HCT116 (cell line): Measurements from ENCODE around the gene CRB3. TPM values are rescaled to one million over a fixed set of nuclear protein-coding genes. Genes with fewer than 3 reads are reported as not detected.

ENCODE experiments used
- ATAC-seq: fragments of 200-7000 bp; cut with Tn5 transposase; 2 replicates; pipeline ENCODE4 v1.9.1; 2020; ENCODE audit warnings: mild to moderate bottlenecking, moderate library complexity
- BruUV-seq: library from RNA; stranded (reverse); fragments of 400-500 nt; replicated peaks from 2 replicates; lab custom pipeline; 2021; lab: Mats Ljungman, UMichigan
- CTCF ChIA-PET: fragments of 300-600 bp; sonication (Branson Sonifier 250); formaldehyde crosslinking; loops from one replicate; lab custom pipeline; 2021; ENCODE audit warnings: antibody characterized with exemption; lab: Charles Lee
- POLR2A ChIA-PET: fragments of 300-600, 350-600 bp; sonication (Branson Sonifier 250); formaldehyde crosslinking; loops from one replicate; lab custom pipeline; 2021; ENCODE audit warnings: antibody characterized with exemption; lab: Charles Lee
- RAD21 ChIA-PET, 2 experiments: fragments of 300-600 bp; sonication (Branson Sonifier 250); formaldehyde crosslinking; loops; one replicate each; lab custom pipeline; 2023; ENCODE audit warnings: low total read pairs in 2 of 2; ENCODE audit not compliant: uncharacterized antibody in 2 of 2, unreplicated experiment in 2 of 2, low non-redundant PET in 1 of 2; lab: Charles Lee
- DNase-seq: peaks from one replicate; pipeline ENCODE4 v3.0.0-alpha.2; 2010; ENCODE audit warnings: low read depth, low spot score
- H2AFZ ChIP-seq: fragments of 200-600 bp; shearing (Covaris generic), sonication (generic); 2 replicates; pipeline ENCODE4 v1.6.1; 2017; ENCODE audit warnings: low read depth, mixed run types, mixed read lengths, antibody characterized with exemption, low read length; ENCODE audit not compliant: poor library complexity, severe bottlenecking
- H3K27ac ChIP-seq: 2 replicates; pipeline ENCODE4 v1.5.1; 2012; ENCODE audit warnings: low read depth, low read length
- H3K27me3 ChIP-seq: fragments of 200-600 bp; sonication (generic); 2 replicates; pipeline ENCODE4 v1.6.1; 2016; ENCODE audit warnings: mixed run types, low read length, mixed read lengths; ENCODE audit not compliant: insufficient read depth
- H3K36me3 ChIP-seq, 2 experiments: fragments of 200-500 bp in 1 of 2; fragments of 200-600 bp in 1 of 2; sonication (Bioruptor generic) in 1 of 2; sonication (generic) in 1 of 2; 2 replicates each; pipeline versions ENCODE4 v1.5.1 to v1.6.1; 2014 to 2016; ENCODE audit warnings: low read length in 2 of 2, inconsistent platforms in 1 of 2, mixed read lengths in 1 of 2, mixed run types in 1 of 2; ENCODE audit not compliant: insufficient read depth in 2 of 2, control insufficient read depth in 1 of 2
- H3K4me1 ChIP-seq, 2 experiments: fragments of 200-600 bp in 1 of 2; sonication (generic) in 1 of 2; 2 replicates each; pipeline versions ENCODE4 v1.5.1 to v1.6.1; 2012 to 2017; ENCODE audit warnings: low read length in 2 of 2, inconsistent platforms in 1 of 2, mild to moderate bottlenecking in 1 of 2, mixed read lengths in 1 of 2, mixed run types in 1 of 2, moderate library complexity in 1 of 2; ENCODE audit not compliant: insufficient read depth in 2 of 2, control insufficient read depth in 1 of 2
- H3K4me2 ChIP-seq: fragments of 200-600 bp; sonication (generic); 2 replicates; pipeline ENCODE4 v1.6.1; 2017; ENCODE audit warnings: mixed run types, low read length, mixed read lengths
- H3K4me3 ChIP-seq, 2 experiments: fragments of 200-600 bp in 1 of 2; sonication (generic) in 1 of 2; replicated peaks in 1 of 2; 2 replicates each; pipeline ENCODE4 v1.5.1; 2011 to 2016; ENCODE audit warnings: low read length in 2 of 2, control low read depth in 1 of 2, low read depth in 1 of 2, mild to moderate bottlenecking in 1 of 2, mixed read lengths in 1 of 2, mixed run types in 1 of 2
- H3K79me2 ChIP-seq: fragments of 200-600 bp; sonication (generic); 2 replicates; pipeline ENCODE4 v1.6.1; 2017; ENCODE audit warnings: mild to moderate bottlenecking, mixed run types, low read length, moderate library complexity, mixed read lengths; ENCODE audit not compliant: insufficient read depth
- H3K9ac ChIP-seq: fragments of 200-600 bp; sonication (generic); 2 replicates; pipeline ENCODE4 v1.6.1; 2016; ENCODE audit warnings: low read length, mixed read lengths
- H3K9me2 ChIP-seq: fragments of 200-600 bp; sonication (generic), shearing (Covaris generic); 2 replicates; pipeline ENCODE4 v1.6.1; 2017; ENCODE audit warnings: mixed run types, mild to moderate bottlenecking, moderate library complexity; ENCODE audit not compliant: insufficient read depth
- H3K9me3 ChIP-seq, 2 experiments: fragments of 200-500 bp in 1 of 2; fragments of 200-600 bp in 1 of 2; sonication (Bioruptor generic) in 1 of 2; sonication (generic) in 1 of 2; 2 replicates each; pipeline ENCODE4 v1.6.1; 2014 to 2017; ENCODE audit warnings: low read length in 2 of 2, mixed read lengths in 2 of 2, inconsistent platforms in 1 of 2, low read depth in 1 of 2, mild to moderate bottlenecking in 1 of 2, mixed run types in 1 of 2, moderate library complexity in 1 of 2; ENCODE audit not compliant: control insufficient read depth in 1 of 2, insufficient read depth in 1 of 2
- H4K20me1 ChIP-seq: fragments of 200-600 bp; sonication (generic), shearing (Covaris generic); 2 replicates; pipeline ENCODE4 v1.6.1; 2017; ENCODE audit warnings: mixed run types, mild to moderate bottlenecking, moderate library complexity; ENCODE audit not compliant: insufficient read depth
- ELF1 ChIP-seq: IDR thresholded peaks from 2 replicates; pipeline ENCODE4 v1.6.1; 2012; ENCODE audit warnings: low read depth, borderline replicate concordance
- EZH2 ChIP-seq: fragments of 200-600 bp; sonication (generic); IDR thresholded peaks from 2 replicates; pipeline ENCODE4 v1.6.1; 2017; ENCODE audit warnings: antibody characterized with exemption, mixed run types
- POLR2A ChIP-seq: IDR thresholded peaks from 2 replicates; pipeline ENCODE4 v1.7.0; 2011; ENCODE audit warnings: borderline replicate concordance; ENCODE audit not compliant: insufficient read depth, insufficient read length; ENCODE audit errors: extremely low read depth
- POLR2AphosphoS5 ChIP-seq: IDR thresholded peaks from 2 replicates; pipeline ENCODE4 v1.6.1; 2011; ENCODE audit warnings: mild to moderate bottlenecking, low read depth, low read length, moderate library complexity
- REST ChIP-seq: IDR thresholded peaks from 2 replicates; pipeline ENCODE4 v1.6.1; 2012; ENCODE audit warnings: low read depth
- SIN3A ChIP-seq: IDR thresholded peaks from 2 replicates; pipeline ENCODE4 v1.6.1; 2012; ENCODE audit warnings: low read depth
- ZNF274 ChIP-seq: fragments of 200-500 bp; sonication (Bioruptor generic); IDR thresholded peaks from 2 replicates; pipeline ENCODE4 v1.6.1; 2014; ENCODE audit warnings: mild to moderate bottlenecking, low read depth, low read length, inconsistent platforms
- intact Hi-C: fragments of 100-400 bp; cut with micrococcal nuclease; formaldehyde crosslinking; loops from 2 replicates; pipeline ENCODE4 v1.10.0; 2022
- total RNA-seq: library from RNA; stranded (reverse); gene quantifications from one replicate; pipeline ENCODE4 v1.2.1, GENCODE V29; 2021; ENCODE audit not compliant: unreplicated experiment

The CRB3 gene
- total RNA-seq, 1 experiment from 2014 or later: 40.5 TPM

GRCh38 chr19:6414793-6415590, 49.1 kb upstream of the CRB3 start:
- ChIA-PET RAD21 (no interaction called here), CTCF (no interaction called here), POLR2A (no interaction called here)
- intact Hi-C loops: no loop called here
- no peak overlapping the region for H3K27ac ChIP-seq
- no peaks in the 10 kb centered on the region for H3K27me3 ChIP-seq
- BruUV-seq: no TSS peak
- TF ChIP-seq EZH2 (no peak), ELF1 (no peak), POLR2AphosphoS5 (no peak), SIN3A (no peak), ZNF274 (no peak)
- H3K79me2 ChIP-seq: peaks cover 36% of the 10 kb centered on the region
- no peaks in the 10 kb centered on the region for H4K20me1 ChIP-seq
- DNase-seq (no peak), ATAC-seq (no peak)
- no peak overlapping the region for H3K4me2 ChIP-seq
- H3K36me3 ChIP-seq: peaks cover 49 to 54% of the 10 kb centered on the region in 2 experiments
- no peaks in the 10 kb centered on the region for H3K4me1 ChIP-seq
- H3K9me3 ChIP-seq: no peaks in the 10 kb centered on the region
- H3K9ac ChIP-seq: no peak overlapping the region
- no peak overlapping the region for H3K4me3 ChIP-seq
- H3K9me2 ChIP-seq: no peaks in the 10 kb centered on the region
- no peak overlapping the region for H2AFZ ChIP-seq

GRCh38 chr19:6415591-6416190, 48.4 kb upstream of the CRB3 start:
- no TSS peak for BruUV-seq
- no peaks in the 10 kb centered on the region for H3K27me3 ChIP-seq
- intact Hi-C loops: no loop called here
- peaks cover 6% of the 10 kb centered on the region; the same call in 1 of the 2 replicates for H4K20me1 ChIP-seq
- no peaks in the 10 kb centered on the region for H3K9me3 ChIP-seq
- no peaks in the 10 kb centered on the region for H3K9me2 ChIP-seq
- no peak overlapping the region for H2AFZ ChIP-seq
- ATAC-seq: no peak
- no peak overlapping the region for H3K9ac ChIP-seq
- no peak overlapping the region for H3K4me3 ChIP-seq
- POLR2A ChIA-PET: no interaction called here
- no peaks in the 10 kb centered on the region for H3K4me1 ChIP-seq
- RAD21 ChIA-PET: no interaction called here
- no peak overlapping the region for H3K27ac ChIP-seq
- TF ChIP-seq EZH2 (no peak), REST (no peak), POLR2A (no peak)
- TF ChIP-seq, all 23 proteins: peak for 0
- Histone ChIP-seq H3K4me2 (no peak overlapping the region), H3K36me3 (peaks cover 56 to 60% of the 10 kb centered on the region in 2 experiments), H3K79me2 (peaks cover 43% of the 10 kb centered on the region)
- no peak for DNase-seq
- CTCF ChIA-PET: no interaction called here
